ENCODE data around the gene PARD3. TPM values are rescaled to one million over a fixed set of nuclear protein-coding genes. Genes with fewer than 3 reads are reported as not detected.
A peak's percentile ranks its signal among the peaks of the same experiment; 100 is the strongest.
"Not testable (repeated sequence)": the region's sequence is repeated elsewhere in the genome, so short reads cannot be mapped to it uniquely, and the experiment has no call there.

PARD3 gene
- total RNA-seq, 1 experiment from 2014 or later, result 55.3 TPM

DNA sequence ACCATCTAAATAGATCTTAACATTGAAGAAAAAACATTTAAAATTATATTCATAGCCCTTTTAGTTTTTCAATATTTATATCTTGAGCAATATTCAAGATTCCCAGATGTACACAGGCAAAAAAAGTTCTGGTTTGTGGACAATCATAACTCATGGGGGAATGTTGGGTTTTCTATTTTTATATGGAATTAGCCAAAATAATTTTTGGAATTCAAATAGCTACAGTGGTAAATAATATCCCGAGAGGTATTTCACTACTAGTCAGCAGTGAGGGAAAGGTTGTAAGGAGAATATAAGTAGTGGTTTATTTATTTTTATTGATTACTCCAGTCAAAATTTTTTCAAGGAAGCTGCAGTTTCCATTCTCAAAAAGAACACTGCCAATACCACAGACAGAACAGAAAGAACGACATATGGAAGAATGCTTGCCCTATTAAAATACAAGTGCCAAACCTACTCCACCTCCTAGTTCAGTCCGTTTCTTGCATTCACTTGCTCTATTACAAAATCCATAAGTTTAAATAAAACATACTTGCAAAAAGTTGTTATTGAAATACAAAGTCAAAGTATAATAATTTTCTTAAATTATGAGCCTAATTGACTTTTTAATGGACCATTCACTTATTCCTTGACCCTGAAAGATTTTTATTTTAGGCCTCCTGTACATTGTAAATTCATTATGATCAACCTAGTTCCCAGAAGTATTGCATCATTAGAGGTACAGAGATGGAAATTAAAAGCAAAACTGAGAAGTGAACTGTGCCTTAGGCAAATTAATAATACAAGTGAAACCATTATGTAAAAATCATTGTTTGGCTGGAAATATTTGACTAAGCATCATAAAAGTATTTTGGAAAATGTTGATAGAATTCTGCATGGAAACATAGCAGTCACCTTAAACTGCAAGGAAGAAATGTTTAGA, 533.2 kb downstream of the PARD3 start:
- DNase-seq (ENCODE audit: low read depth), result no peak

DNA sequence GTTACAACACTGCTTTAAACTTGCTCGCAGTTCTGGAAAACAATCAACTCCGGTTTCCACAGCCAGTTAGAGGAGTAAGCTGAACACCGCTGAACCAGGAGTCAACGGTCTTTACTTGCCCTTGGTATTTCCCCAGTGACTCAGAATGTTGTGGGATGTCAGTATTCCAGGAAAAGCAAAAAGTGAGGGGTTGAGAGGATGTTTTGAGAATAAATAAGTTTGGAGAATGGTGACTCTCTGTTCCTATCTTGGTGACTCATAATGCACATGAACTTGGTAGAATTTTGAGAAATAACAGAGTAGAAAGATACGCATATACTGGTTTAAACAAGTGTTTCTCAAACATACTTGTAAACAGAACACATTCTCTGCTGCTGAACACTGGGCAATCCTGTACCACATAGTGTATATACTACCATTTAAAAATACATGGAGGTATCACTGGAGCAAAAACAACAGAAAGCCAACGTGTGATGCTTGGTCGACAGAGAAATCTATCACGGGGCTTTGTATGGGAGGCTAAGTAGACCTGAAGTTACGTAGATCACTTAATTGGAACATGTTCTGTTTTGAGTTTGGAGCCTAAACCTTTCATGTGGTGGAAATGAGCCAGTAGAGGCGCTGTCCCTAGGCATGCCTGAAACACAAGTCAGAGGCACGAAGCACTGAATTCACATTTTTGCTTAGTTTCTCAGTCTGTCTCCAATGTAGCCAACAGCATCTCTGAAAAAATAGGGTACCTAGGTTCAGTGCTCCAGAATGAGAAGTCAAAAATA, 534.3 kb downstream of the PARD3 start:
- peak; percentile 95 for DNase-seq (ENCODE audit: low read depth)

DNA sequence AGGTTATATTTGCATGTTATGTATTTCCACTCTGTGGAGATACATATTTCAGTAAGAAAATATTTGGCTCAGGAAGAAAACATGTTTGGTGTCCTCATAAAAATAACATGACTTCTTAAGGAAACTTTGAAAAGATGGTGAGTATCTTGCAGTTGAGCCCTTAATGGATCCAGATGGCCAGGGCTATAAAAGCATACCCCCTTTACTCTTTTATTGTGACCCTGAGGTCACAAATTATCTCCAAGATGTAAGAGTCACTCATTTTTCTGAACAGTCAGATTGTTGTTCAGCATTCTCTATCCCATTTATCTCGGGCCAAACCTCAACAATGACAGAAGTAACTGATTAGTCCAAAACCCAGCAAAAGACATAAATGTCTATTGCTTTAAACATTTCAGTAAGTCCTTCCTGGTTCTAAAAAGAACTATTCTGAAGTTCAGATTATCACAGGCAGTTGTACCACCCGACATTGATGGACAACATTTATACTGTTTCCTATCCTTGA, 539.4 kb downstream of the PARD3 start:
- no peak for DNase-seq (ENCODE audit: low read depth)

DNA sequence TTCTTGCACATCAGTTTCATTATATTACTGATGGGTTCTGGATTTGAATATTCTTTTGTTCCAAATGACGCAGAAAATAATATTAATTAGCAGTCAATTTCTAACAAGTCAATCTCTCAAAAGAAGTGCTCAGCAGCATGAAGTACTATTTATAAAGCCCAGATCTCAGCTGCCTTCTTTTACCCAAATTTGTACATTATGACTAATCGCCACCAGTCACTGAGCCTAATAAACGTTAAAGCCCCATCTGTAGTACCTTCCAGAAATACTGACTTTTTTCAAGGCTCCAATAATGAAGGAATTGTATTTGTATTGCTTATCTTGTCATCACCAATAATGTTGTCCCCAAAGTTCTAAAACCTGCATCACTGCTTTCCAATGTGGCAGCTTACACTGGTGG, 540.2 kb downstream of the PARD3 start:
- DNase-seq (ENCODE audit: low read depth), result no peak

DNA sequence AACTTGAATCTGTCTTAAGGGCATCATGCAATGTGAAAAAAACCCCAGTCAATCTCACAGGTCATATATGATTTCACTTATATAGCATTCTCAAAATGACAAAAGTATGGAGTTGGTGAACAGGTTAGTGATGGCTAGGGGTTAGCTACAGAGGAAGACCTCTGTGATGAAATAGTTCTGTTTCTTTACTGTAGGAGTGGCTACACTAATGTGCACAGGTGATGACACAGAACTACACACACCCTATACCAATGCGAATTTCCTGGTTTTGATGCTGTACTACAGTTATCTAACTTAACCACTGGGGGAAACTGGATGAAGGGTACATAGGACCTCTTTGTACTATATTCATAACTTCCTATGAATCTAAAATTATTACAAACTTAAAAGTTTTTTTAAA, 541.8 kb downstream of the PARD3 start:
- DNase-seq (ENCODE audit: low read depth), result no peak

DNA sequence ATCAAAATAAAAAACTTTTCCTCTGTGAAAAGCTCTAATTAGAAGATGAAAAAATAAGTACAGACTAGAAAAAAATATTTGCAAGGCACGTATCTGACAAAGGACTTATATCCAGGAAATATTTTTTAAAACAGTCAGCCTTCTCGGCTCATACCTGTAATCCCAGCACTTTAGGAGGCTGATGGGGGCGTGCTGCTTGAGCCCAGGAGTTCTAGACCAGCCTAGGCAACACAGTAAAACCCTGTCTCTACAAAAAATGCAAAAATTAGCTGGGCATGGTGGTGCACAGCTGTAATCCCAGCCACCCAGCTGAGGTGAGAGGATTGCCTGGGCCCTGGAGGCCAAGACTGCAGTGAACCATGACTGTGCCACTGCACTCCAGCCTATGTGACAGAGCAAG, 542.8 kb downstream of the PARD3 start:
- DNase-seq (ENCODE audit: low read depth), result no peak

DNA sequence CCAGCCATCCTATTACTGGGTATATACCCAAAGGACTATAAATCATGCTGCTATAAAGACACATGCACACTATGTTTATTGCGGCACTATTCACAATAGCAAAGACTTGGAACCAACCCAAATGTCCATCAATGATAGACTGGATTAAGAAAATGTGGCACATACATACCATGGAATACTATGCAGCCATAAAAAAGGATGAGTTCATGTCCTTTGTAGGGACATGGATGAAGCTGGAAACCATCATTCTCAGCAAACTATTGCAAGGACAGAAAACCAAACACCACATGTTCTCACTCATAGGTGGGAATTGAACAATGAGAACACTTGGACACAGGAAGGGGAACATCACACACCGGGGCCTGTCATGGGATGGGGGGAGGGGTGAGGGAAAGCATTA, 546.7 kb downstream of the PARD3 start:
- not testable (repeated sequence) for DNase-seq (ENCODE audit: low read depth)

DNA sequence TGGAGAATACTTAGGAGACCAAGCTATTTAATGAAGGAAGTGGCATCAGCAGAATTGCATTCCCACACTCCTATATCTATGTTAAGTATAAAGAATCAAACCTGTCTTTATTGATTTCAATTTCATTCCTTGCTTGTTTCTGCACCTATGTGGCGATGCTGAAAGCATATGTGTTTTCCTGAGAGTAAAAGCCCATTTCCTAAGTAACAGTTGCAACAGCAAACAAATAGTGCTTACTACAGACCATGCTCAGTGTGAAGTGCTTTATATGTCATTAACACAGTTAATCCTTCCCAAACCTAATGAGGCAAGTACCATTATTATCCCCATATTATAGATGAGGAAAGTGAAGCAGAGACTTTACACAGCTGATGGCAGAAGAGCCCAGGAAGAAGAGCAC, 552.1 kb downstream of the PARD3 start:
- peak; percentile 11 for DNase-seq (ENCODE audit: low read depth)

DNA sequence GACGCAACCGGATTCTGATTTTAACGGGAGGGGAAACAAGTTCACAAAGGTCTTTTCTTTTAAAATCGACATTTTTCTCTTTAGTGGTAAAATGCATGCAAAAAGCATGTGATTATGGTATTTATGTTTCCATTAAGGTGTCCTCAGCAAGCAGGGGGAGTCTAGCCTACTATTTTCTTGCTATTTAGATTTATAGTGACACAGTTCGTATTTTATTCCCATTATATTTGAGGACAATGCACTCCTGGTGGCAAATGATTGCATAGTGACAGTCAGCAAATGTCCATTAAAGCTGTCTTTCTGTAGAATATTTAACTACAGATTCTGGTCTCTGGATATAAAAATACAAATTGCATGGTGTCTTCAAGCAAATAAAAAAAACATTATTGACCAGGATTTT, 554.2 kb downstream of the PARD3 start:
- DNase-seq (ENCODE audit: low read depth), result no peak

DNA sequence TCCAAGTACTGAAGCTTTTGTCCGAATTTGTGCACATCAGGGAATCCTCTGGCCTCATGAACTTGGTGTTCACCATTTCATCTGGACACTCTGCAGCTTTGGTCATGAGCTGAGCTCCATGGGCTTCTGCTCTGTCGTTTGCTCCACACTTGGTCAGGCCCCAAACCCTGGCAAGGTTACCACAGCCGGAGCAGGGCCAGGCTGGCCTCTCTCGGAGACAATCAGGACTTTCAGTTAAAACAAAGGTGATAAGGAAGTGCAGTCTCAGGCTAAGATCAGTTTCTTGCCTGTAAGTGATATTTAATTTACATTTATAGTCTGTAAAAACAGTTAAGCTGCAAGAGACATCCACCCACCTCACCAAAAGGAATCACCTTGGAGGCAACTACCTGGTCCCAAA, 558.9 kb downstream of the PARD3 start:
- no peak for DNase-seq (ENCODE audit: low read depth)

DNA sequence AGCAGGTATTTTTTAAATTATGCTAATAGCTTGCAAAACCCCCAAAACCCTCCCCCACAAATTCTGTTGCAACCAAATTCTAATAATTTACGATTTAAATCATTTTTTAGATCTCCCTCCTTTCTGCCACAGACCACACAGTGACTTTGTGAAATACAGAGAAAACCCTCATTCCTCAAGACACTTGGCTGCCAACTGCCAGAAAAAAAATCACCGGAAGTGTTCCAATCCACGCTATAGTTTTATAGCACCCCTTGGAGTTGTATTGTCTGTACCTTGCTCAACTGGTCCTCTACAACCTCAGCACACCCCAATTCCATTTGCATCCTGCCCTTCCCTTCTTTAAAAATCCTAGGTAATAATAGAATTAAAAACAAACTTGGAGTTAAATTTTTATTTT, 560.1 kb downstream of the PARD3 start:
- DNase-seq (ENCODE audit: low read depth), result no peak

DNA sequence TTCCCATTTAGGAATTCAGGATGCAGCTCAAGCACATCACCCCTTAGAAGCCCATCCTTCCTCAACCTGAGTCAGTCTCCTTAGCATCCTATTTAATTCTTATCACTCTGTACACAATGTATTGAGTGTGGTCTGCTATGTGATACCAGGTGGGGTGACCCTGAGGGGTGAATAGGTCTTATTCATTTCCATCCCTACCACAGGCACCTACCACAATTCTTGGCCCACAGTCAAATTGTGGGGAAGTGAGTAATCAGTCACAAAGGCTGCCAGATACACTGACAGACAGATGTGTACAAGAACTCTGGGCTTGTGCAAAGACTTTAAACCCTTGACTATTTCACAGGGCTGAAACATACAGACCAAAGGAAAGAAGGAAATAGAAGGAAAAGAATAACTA, 560.5 kb downstream of the PARD3 start:
- DNase-seq (ENCODE audit: low read depth), result peak; percentile 97

DNA sequence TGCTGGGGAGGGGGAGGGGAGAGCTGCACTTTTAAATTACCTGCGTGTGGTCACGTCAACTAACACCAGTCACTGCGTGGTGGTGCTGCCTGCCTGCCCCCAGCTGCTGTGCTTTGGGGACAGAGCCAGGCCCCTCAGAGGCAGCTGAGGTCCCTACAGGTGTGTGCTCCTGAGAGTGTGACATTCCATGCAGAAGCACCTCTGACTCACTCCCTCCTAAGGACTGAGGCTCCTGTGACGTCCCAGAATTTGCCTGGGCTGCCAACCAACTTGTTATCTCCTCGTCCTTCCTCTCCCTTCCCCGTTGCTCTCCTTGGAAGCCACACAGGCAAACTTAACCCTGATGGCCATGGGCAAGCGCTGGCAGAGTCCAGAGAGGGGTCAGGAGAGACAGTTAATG, 563.0 kb downstream of the PARD3 start:
- no peak for DNase-seq (ENCODE audit: low read depth)

DNA sequence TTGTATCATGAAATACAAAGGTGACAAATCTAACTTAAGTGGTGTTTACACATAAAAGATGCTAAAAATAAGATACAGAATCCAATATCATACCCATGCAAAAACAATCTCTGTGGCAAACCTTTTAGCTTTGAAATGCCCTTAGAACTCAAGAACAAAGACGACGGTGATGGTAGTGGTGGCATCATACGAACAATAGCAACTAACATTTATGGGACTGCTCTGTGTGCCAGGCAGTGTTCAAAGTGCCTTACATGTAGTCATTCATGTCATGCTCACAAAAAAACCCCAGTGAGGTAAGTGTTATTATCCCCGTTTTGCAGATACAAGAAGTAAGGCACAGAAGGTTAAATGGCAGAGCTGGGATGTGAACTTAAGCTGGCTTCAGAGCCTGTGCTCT, 563.9 kb downstream of the PARD3 start:
- DNase-seq (ENCODE audit: low read depth), result no peak

DNA sequence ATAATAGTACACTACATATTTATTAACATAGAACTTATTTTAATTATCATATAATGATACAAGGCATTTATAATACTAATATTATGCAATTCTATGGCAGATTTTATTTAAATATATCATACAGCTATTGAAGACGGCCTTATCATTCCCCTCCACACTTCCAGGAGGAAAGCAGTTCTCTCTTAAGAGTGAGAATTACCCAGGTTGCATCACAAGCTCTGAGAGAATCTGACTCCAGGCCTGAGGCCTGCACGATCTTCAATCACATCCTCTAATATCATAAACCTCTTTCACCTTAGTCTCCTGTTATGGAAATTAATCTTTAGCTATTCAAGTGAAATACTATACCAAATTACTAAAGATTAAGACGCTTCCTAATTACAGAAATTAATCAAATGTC, 564.4 kb downstream of the PARD3 start:
- no peak for DNase-seq (ENCODE audit: low read depth)

DNA sequence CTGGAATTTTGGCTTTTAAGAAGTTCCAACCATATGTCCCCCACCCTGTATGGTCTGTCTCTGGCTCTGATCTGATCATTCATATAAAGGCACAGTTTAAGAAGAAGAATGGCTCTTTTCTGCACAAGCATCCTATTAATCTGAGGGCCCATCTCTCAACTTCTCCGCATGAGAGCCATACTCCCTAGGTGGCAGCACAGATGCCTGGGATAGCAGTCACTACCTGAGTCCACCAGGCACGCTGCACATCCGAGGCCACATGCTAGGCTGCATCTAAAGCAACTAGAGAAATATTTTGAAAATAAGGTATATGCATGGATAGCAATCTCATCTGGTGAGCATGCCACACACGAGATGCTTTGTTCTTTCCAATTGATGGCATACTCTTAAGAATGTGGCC, 565.5 kb downstream of the PARD3 start:
- no peak for DNase-seq (ENCODE audit: low read depth)

DNA sequence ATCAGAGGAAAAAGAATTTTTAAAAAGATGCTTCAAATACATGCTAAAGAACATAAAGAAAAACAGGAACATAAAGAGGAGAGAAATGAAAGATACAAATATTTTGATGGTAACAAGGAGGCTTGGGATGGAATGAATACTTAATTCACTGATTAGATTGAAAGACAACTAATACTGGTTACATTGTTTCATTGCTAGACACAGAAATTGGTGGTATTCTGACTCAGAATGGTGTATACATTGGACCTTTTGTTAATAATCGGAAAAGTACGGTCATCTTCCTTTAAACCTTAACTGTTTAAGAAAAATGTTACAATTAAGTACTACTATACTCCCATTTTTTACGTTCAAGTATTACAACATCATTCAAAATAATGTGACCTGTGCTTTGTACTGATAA, 567.5 kb downstream of the PARD3 start:
- DNase-seq (ENCODE audit: low read depth), result no peak

DNA sequence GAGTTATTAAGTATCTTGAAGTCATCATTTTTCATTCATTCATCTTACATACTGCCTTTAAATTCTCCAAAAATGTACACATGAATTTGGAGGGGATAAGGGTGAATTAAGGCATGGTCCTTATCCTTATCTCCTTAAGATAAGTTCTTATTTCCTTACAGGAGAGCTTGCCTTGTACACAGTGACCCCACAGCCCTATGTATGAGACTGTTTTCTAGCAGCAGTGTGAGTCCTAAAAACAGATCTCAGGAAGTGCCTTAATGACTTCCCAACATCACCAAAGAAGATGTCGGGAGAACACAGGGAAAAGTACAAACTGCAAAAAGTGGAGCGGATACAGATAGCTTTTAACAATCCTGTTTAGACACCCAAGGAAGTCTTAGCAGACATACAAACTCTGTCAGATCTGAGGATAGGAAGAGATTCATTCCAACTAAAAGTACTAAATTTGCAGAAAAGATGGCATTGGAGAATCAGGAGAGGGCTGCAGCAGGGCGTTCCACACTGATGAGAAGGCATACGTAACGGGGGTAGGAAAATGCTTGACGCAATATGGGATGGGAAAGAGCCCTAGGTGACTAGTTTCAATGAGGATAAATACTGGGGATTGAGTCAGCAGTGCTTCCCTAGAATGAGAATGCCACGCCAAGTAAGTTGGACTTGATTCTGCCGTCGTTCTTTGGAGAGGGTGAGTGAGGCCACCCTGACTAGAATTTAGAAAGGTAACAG, 570.2 kb downstream of the PARD3 start:
- DNase-seq (ENCODE audit: low read depth), result no peak

DNA sequence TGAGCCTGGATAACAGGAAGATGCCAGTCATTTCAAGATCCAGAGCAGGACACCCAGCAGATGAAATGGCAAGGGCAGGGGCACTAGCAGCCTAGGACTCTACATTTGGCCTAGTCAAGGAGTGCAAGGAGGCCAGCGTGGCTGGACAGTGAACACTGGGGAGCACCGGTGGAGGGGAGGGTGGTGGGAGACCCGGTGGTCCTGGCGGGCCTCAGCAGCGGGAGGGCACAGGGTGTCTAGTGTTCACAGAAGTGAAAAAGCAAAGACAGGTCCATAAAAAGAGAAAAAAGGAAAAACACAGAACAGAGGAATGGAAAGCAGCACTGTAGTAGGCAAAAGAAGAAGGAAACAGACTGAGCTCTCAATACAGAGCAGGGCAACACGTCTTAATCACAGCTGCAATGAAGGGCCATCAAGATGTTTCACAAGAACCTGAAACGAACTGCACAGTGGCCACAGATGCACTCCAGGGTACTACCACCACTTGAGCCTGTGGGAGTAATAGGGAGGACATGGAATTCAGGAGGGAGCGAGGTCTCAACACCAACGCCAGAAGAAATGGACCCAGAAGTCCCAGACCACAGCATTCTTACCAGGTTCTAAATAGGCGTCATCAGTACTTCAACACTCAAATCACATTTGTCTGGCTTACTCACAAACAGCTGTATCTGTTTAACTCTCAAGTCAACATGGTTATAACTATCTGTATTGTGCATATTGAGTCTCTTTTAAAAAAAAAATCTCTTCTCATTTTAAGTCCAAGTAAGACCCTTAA, 573.7 kb downstream of the PARD3 start:
- no peak for DNase-seq (ENCODE audit: low read depth)

DNA sequence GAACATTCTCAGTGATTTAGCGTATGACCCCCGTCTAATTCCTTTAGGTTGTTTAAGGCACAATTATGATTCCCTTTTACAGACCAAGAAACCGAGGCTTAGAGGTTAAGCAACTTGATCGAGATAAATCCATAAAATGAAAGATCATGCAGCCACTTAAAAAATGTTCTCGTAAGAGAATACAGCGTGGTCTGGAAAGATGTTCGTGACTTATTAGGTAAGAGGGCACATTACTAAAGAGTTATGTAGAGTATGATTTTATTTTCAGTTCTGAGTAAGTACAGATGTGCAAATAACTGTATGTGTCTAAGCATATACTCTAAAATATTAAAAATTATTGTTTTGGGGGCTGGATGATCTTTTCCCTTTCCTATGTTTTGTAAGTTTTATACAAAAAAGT, 575.1 kb downstream of the PARD3 start:
- DNase-seq (ENCODE audit: low read depth), result no peak

DNA sequence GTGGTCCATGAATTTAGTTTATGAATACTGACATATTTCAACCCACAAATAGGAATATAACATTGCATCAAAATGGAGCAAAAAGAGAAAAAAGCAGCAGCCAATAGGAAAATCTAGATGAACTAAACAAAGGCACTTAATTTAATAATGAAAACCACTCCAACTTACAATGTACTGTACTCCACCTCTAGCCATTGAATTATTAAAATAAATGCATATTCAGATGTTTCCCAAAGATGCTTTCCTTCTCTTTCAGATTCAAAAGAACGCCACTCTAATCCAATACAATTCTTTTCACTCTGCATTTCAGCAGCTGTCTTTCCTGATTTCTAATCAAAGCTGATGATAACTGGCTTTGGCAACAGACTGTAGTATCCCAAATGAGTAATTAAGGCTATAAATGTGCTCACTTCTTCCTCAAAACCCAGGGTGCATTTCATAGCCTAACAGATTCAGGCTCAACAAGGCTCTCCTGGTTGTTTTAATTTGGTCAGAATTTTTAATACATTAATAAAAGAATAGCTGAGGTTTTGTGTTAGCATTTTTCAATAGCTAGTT, 577.1 kb downstream of the PARD3 start:
- DNase-seq (ENCODE audit: low read depth), result no peak

Data from HT1080 (cell line).